Left lung (tissue), 10 donors: ENCODE results near the gene MMP25. TPM values are rescaled to one million over a fixed set of nuclear protein-coding genes. Genes with fewer than 3 reads are reported as not detected.

Source experiments
- ATAC-seq: fragments of 200-7000 bp; cut with Tn5 transposase; one replicate; pipeline ENCODE4 v1.9.1; 2020; ENCODE audit warnings: moderate library complexity
- DNase-seq, 4 donors: peaks; one replicate each; pipeline ENCODE4 v3.0.0-alpha.2; 2013 to 2020
- H3K27ac ChIP-seq, 2 donors: fragments of 200-600 bp; sonication (generic) in 1 of 2; one replicate each; pipeline versions ENCODE4 v1.5.0 to v1.8.0; 2020 to 2021
- H3K27me3 ChIP-seq, 2 donors: fragments of 200-600 bp; sonication (generic) in 1 of 2; one replicate each; pipeline versions ENCODE4 v1.5.0 to v1.8.0; 2020 to 2021
- H3K36me3 ChIP-seq, 2 donors: fragments of 200-600 bp; sonication (generic) in 1 of 2; one replicate each; pipeline versions ENCODE4 v1.5.0 to v1.8.0; 2020 to 2021
- H3K4me1 ChIP-seq, 2 donors: fragments of 200-600 bp; one replicate each; pipeline ENCODE4 v1.8.0; 2021
- H3K4me3 ChIP-seq, 2 donors: fragments of 200-600 bp; sonication (generic) in 1 of 2; one replicate each; pipeline versions ENCODE4 v1.5.0 to v1.8.0; 2020 to 2021; ENCODE audit warnings: mild to moderate bottlenecking in 1 of 2
- H3K9me3 ChIP-seq, 2 donors: fragments of 200-600 bp; sonication (generic) in 1 of 2; one replicate each; pipeline versions ENCODE4 v1.5.0 to v1.8.0; 2020 to 2021
- CTCF ChIP-seq, 2 donors: fragments of 200-600 bp; sonication (generic) in 1 of 2; IDR thresholded peaks; one replicate each; pipeline versions ENCODE4 v1.5.0 to v1.8.0; 2021; ENCODE audit warnings: antibody characterized with exemption in 2 of 2
- intact Hi-C, 2 donors: fragments of 100-400 bp; cut with DNase I; formaldehyde crosslinking; loops; one replicate each; pipeline versions ENCODE4 v1.11.2 to v1.14.2; 2022
- polyA plus RNA-seq, 6 donors: library from polyadenylated mRNA; unstranded; fragments of 120-200 nt; gene quantifications; one replicate each; pipeline ENCODE4 v1.2.1, GENCODE V29; 2013; ENCODE audit not compliant: insufficient read length in 6 of 6
- total RNA-seq, 2 donors: library from RNA; stranded (reverse); fragmentation: NEBNext Ultra II Directional; extraction: Animal tissue kit (Norgen Biotek cat#: 25700); gene quantifications; one replicate each; pipeline ENCODE4 v1.2.1, GENCODE V29; 2021
- donor health status: DM: no; HTN: yes; CAD: no.
- donor health status: DM: no; HTN: no; CAD: no.

The MMP25 gene
- total and polyA plus RNA-seq, 8 donors, result 1.8 to 91.9 (median 2.4) TPM

GRCh38 chr16:3088450-3088849, 42.1 kb downstream of the MMP25 start:
- intact Hi-C loops, result no loop called here
- ATAC-seq (peak; percentile 85), DNase-seq (peak in 2 of 4 donors; percentile 64 to 65)
- H3K27ac ChIP-seq, result peak overlapping the region; percentile 47 to 48
- no peaks in the 10 kb centered on the region for H3K36me3 ChIP-seq
- H3K4me3 ChIP-seq, result no peak overlapping the region
- no peaks in the 10 kb centered on the region for H3K9me3 ChIP-seq
- peaks cover 7 to 35% of the 10 kb centered on the region in 2 donors for H3K4me1 ChIP-seq
- no peak for TF ChIP-seq CTCF (IDR thresholded peaks at IDR 0.05)
- no peaks in the 10 kb centered on the region for H3K27me3 ChIP-seq

DNA sequence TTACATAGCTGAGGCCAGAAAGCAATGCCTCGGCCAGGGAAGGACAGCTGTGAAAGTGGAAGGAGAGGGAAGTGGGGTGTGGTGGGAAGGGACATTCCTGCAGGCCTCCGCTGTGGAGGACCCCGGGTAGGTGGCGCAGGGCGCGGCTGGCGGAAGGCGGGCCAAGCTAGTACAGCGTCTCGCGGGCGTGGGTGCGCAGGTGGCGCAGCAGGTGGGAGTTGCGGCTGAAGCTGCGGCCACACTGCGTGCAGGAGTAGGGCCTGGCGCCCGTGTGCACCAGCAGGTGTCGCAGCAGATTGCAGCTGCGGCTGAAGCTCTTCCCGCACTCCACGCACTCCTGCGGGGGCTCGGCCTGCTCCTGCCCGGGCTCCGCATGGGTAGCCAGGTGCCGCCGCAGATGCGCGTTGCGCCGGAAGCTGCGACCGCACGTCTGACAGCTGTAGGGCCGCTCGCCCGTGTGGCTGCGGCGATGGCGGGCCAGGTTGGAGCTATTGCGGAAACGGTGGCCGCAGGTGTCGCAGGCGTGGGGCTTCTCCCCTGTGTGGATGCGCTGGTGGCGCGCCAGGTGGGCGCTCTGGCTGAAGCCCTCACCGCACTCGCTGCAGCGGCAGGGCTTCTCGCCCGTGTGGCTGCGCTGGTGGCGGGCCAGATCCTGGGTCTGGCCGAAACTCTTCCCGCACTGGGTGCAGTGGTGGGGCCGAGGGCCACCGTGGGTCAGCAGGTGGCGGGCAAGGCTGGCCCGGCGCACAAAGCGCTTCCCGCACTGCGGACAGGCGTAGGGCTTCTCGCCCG, 42.8 kb downstream of the MMP25 start:
- Histone ChIP-seq H3K4me1 (peaks cover 7 to 35% of the 10 kb centered on the region in 2 donors), H3K9me3 (no peaks in the 10 kb centered on the region), H3K36me3 (no peaks in the 10 kb centered on the region), H3K27me3 (no peaks in the 10 kb centered on the region), H3K27ac (peak overlapping the region; percentile 47 to 48), H3K4me3 (no peak overlapping the region)
- no peak for DNase-seq
- intact Hi-C loops, result no loop called here
- TF ChIP-seq CTCF (IDR thresholded peaks at IDR 0.05), result no peak
- ATAC-seq, result peak; percentile 63

DNA sequence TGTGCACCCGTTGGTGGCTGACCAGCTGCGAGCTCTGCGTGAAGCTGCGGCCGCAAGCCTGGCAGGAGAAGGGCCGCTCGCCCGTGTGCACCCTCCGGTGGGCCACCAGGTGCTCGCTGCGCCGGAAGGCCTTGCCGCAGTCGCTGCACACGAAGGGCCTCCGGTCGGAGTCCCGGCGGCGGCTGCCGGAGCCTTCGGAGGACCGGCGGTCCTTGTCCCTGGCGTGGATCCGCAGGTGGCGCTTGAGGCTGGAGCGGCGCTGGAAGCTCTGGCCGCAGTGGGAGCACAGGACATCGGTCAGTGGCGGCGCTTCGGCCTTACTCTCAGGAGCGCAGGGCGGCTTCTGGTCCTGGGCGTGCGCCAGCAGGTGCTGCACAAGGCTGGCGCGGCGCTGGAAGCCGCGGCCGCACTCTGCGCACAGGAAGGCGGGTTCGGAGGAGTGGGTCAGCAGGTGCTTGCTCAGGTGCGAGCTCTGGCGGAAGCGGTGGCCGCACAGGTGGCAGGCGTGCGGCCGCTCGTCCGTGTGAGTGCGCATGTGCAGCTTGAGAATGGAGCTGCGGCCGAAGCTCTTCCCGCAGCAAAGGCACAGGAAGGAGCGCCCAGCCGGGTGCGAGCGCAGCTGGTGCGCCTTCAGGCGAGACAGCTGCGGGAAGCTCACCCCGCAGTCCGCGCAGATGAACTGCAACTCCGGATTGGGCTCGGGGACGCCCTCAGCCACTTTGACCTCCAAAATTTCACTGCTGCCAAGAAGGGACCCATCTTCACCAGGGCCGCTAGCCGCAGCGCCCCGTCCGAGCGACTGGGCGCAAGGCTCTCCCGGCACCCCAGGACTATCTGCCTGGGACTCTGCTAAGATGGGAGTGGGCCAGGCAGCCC, 43.6 kb downstream of the MMP25 start:
- DNase-seq (no peak), ATAC-seq (no peak)
- H3K36me3 ChIP-seq, result no peaks in the 10 kb centered on the region
- no peak overlapping the region for H3K4me3 ChIP-seq
- intact Hi-C loops, result no loop called here
- no peaks in the 10 kb centered on the region for H3K27me3 ChIP-seq
- peaks cover 7 to 32% of the 10 kb centered on the region in 2 donors for H3K4me1 ChIP-seq
- no peak for TF ChIP-seq CTCF (IDR thresholded peaks at IDR 0.05)
- H3K27ac ChIP-seq, result no peak overlapping the region
- no peaks in the 10 kb centered on the region for H3K9me3 ChIP-seq

- Histone ChIP-seq H3K4me1 (peaks cover 7 to 28% of the 10 kb centered on the region in 2 donors), H3K9me3 (no peaks in the 10 kb centered on the region), H3K4me3 (no peak overlapping the region), H3K27me3 (no peaks in the 10 kb centered on the region), H3K27ac (no peak overlapping the region), H3K36me3 (no peaks in the 10 kb centered on the region)
- no peak for ATAC-seq
- DNase-seq, result no peak
- intact Hi-C loops, result no loop called here
- no peak for TF ChIP-seq CTCF (IDR thresholded peaks at IDR 0.05)
These were observed 45.2 kb downstream of the MMP25 start for GRCh38 chr16:3091551-3091950.

DNA sequence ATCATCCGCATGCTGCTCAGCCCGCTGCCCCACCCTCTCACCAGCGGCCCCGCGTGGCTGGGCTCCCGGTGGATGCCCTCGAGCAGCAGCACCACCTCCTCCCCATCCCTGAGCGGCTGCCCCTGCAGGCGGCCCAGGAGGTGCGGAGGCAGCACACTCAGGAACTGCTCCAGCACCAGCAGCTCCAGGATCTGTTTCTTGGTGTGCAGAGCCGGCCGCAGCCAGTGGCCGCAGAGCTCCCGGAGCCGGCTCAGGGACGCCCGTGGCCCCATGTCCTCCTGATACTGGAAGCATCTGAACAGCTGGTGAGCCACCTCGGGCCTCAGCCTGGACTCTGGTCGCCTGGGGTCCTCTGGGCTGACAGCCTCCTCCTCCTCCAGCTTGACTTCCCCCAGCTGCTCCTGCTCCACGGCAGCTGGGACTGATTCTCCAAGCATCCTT, 46.2 kb downstream of the MMP25 start:
- H3K27ac ChIP-seq, result no peak overlapping the region
- no peak for TF ChIP-seq CTCF (IDR thresholded peaks at IDR 0.05)
- no peak for ATAC-seq
- peaks cover 3 to 25% of the 10 kb centered on the region in 2 donors for H3K4me1 ChIP-seq
- intact Hi-C loops, result no loop called here
- DNase-seq, result no peak
- no peaks in the 10 kb centered on the region for H3K36me3 ChIP-seq
- no peaks in the 10 kb centered on the region for H3K9me3 ChIP-seq
- no peaks in the 10 kb centered on the region for H3K27me3 ChIP-seq
- H3K4me3 ChIP-seq, result no peak overlapping the region
